Peyer's patch (tissue), 4 donors: Measurements from ENCODE around the gene RBM44.

Experiments
- POLR2A ChIP-seq, 2 donors: fragments of 450-650 bp; IDR thresholded peaks; one replicate each; pipeline ENCODE4 v1.5.1; 2017; ENCODE audit warnings: antibody characterized with exemption in 2 of 2, mild to moderate bottlenecking in 2 of 2, moderate library complexity in 2 of 2
- TF ChIP-seq, protein P1 (sequence below), 6 experiments: fragments of 450-650 bp in 4 of 6; fragments of 200-600 bp in 2 of 6; sonication (generic) in 1 of 6; IDR thresholded peaks; one replicate each; pipeline ENCODE4 v1.5.1; 2017 to 2019; ENCODE audit warnings: antibody characterized with exemption in 6 of 6, mild to moderate bottlenecking in 3 of 6, moderate library complexity in 1 of 6

DNA sequence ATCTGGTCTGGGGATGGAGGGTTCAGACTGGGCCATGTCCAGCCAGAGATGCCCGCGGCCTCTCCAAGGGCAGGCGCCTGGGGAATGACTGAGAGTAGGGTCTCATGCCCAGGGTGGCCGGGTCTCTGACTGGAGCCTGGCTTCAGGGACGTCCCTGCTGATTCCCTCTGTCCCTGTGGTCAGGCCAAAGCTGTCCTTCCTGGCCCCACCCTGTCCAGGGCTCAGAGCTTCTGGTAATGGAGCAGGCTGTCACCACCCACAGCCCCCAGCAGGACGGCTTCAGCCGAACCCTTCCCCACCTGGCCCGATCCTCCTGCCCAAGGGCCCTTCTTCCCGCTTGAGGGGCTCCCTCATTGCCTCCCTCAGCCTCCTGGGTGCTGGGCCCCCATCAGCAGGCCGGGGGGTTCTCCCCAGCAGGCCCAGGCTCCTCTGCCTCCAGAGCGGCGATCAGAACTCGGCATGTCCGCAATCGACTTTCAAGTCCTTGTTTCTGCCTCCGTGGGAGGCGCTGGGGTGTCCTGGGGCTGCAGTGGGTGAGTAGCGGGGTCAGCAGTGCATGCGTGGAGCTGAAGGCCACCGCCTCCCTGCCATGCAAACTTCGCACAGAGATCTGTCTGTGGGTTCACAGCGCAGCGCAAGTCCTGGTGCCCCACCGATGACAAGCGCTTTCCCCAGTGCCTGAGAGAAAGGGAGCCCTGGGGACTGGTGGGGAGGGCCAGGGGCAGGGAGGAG lies 79.2 kb downstream of the RBM44 start:
- TF ChIP-seq, protein P1, sequence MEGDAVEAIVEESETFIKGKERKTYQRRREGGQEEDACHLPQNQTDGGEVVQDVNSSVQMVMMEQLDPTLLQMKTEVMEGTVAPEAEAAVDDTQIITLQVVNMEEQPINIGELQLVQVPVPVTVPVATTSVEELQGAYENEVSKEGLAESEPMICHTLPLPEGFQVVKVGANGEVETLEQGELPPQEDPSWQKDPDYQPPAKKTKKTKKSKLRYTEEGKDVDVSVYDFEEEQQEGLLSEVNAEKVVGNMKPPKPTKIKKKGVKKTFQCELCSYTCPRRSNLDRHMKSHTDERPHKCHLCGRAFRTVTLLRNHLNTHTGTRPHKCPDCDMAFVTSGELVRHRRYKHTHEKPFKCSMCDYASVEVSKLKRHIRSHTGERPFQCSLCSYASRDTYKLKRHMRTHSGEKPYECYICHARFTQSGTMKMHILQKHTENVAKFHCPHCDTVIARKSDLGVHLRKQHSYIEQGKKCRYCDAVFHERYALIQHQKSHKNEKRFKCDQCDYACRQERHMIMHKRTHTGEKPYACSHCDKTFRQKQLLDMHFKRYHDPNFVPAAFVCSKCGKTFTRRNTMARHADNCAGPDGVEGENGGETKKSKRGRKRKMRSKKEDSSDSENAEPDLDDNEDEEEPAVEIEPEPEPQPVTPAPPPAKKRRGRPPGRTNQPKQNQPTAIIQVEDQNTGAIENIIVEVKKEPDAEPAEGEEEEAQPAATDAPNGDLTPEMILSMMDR (IDR thresholded peaks at IDR 0.05), result no peak
- no peak for TF ChIP-seq POLR2A (IDR thresholded peaks at IDR 0.05)
